ENCODE results near the gene OR52N4. TPM values are rescaled to one million over a fixed set of nuclear protein-coding genes. Genes with fewer than 3 reads are reported as not detected.

Gene OR52N4
- total and polyA plus RNA-seq, 2 of the 8 experiments (the other 6 are each of a cell fraction or from before 2014, with no cell fraction given) = 3.7 TPM; not detected in 1

GRCh38 chr11:5749836-5750235 is 4.2 kb upstream of the OR52N4 start:
- FAIRE-seq = no peak
- TF ChIP-seq HDAC2 (IDR thresholded peaks at IDR 0.05; ENCODE audit: borderline replicate concordance in 1 of 2, low read depth in 2 of 2, low read length in 2 of 2) (no peak), TCF12 (IDR thresholded peaks at IDR 0.05; ENCODE audit: low read depth, low read length) (no peak), CHD1 (IDR thresholded peaks at IDR 0.05; ENCODE audit: low read depth, low read length) (no peak), MAX (IDR thresholded peaks at IDR 0.05) (no peak), KDM1A (IDR thresholded peaks at IDR 0.05; ENCODE audit: borderline replicate concordance, low read length) (no peak), KDM4A (IDR thresholded peaks at IDR 0.05; ENCODE audit: low read depth, low read length, severe bottlenecking) (no peak), MAFK (IDR thresholded peaks at IDR 0.05; ENCODE audit: low read depth, low read length) (no peak), NANOG (IDR thresholded peaks at IDR 0.05; ENCODE audit: insufficient read depth, low read depth, low read length, poor library complexity, severe bottlenecking) (no peak), SRF (IDR thresholded peaks at IDR 0.05; ENCODE audit: low read depth, low read length) (no peak), ATF2 (IDR thresholded peaks at IDR 0.05; ENCODE audit: low read length) (no peak), SP4 (IDR thresholded peaks at IDR 0.05; ENCODE audit: low read length) (no peak), RBBP5 (IDR thresholded peaks at IDR 0.05; ENCODE audit: borderline replicate concordance, low read depth, low read length) (no peak)

More at GRCh38 chr11:5749836-5750235, 4.2 kb upstream of the OR52N4 start:
- H3K56ac ChIP-seq (replicated peaks; ENCODE audit: insufficient read length, low read depth, low read length) = no peak overlapping the region
- no peak overlapping the region for H2BK15ac ChIP-seq (ENCODE audit: low read length)
- no peak overlapping the region for H3K4me3 ChIP-seq (ENCODE audit: extremely low read depth in 1 of 4, insufficient read depth in 2 of 4, low read depth in 3 of 4, low read length in 4 of 4)
- H3K4me2 ChIP-seq (ENCODE audit: insufficient read depth in 1 of 2, low read depth in 2 of 2, low read length in 2 of 2) = no peak overlapping the region
- H3K14ac ChIP-seq (ENCODE audit: insufficient read length) = no peak overlapping the region
- DNase-seq (ENCODE audit: low read depth in 1 of 2, low spot score in 2 of 2) = no peak
- no peaks in the 10 kb centered on the region for H3K27me3 ChIP-seq (replicated peaks in 1 of 4; ENCODE audit: control insufficient read depth in 3 of 4, extremely low read depth in 1 of 4, insufficient read depth in 3 of 4, low read length in 3 of 4)
- H2AK5ac ChIP-seq (ENCODE audit: low read depth, low read length) = no peak overlapping the region
- H4K5ac ChIP-seq (ENCODE audit: insufficient read length, low read depth, low read length) = no peak overlapping the region
- no peak overlapping the region for H2BK20ac ChIP-seq (ENCODE audit: low read length)
- H3K27ac ChIP-seq (ENCODE audit: low read depth, low read length) = no peak overlapping the region
- no peak overlapping the region for H2BK5ac ChIP-seq (ENCODE audit: low read depth, low read length)
- ChIA-PET CTCF (ENCODE audit: partially characterized antibody) (no interaction called here), POLR2A (ENCODE audit: partially characterized antibody) (no interaction called here)
- no peaks in the 10 kb centered on the region for H4K20me1 ChIP-seq (replicated peaks in 1 of 2; ENCODE audit: control insufficient read depth in 1 of 2, insufficient read depth in 2 of 2, low read length in 2 of 2)
- H3K36me3 ChIP-seq (ENCODE audit: control insufficient read depth in 2 of 4, insufficient read depth in 4 of 4, low read length in 3 of 4) = no peaks in the 10 kb centered on the region
- no peak overlapping the region for H3K18ac ChIP-seq (ENCODE audit: extremely low read depth, low read length)
- H2AFZ ChIP-seq (ENCODE audit: low read length) = no peak overlapping the region
- H2BK120ac ChIP-seq (replicated peaks; ENCODE audit: low read depth, low read length) = no peak overlapping the region
- no peak overlapping the region for H2BK12ac ChIP-seq (ENCODE audit: low read depth, low read length)
- H3K9ac ChIP-seq (replicated peaks in 1 of 4; ENCODE audit: extremely low read depth in 1 of 4, low read depth in 3 of 4, low read length in 3 of 4) = no peak overlapping the region
- no peaks in the 10 kb centered on the region for H3K9me3 ChIP-seq (ENCODE audit: insufficient read depth in 2 of 2, low read depth in 1 of 2, low read length in 1 of 2)
- no peak overlapping the region for H4K91ac ChIP-seq (replicated peaks; ENCODE audit: insufficient read length, low read length)
- H4K8ac ChIP-seq (ENCODE audit: extremely low read depth, insufficient read depth, low read length) = no peak overlapping the region
- H3K4me1 ChIP-seq (replicated peaks in 1 of 4; ENCODE audit: control insufficient read depth in 3 of 4, insufficient read depth in 4 of 4, low read length in 3 of 4) = no peaks in the 10 kb centered on the region
- no peaks in the 10 kb centered on the region for H3K23me2 ChIP-seq (ENCODE audit: low read depth, low read length)
- H3K4ac ChIP-seq (replicated peaks; ENCODE audit: insufficient read length, low read depth, low read length) = no peak overlapping the region
- 86% methylated on average over 3 of the region's 3 CpGs; no CpG with 5 or more reads in 1 of the 2 experiments for WGBS, 2 experiments (ENCODE audit: extremely low coverage in 1 of 2, insufficient coverage in 1 of 2, insufficient read length in 1 of 2, insufficient replicate concordance in 2 of 2, low coverage in 1 of 2, low lambda C conversion rate in 2 of 2, missing lambda C conversion rate in 1 of 2)
- no peak overlapping the region for H3K23ac ChIP-seq (ENCODE audit: insufficient read length)
- H3K79me2 ChIP-seq (ENCODE audit: control insufficient read depth in 1 of 2, insufficient read depth in 2 of 2, low read length in 2 of 2) = no peaks in the 10 kb centered on the region
- H3K79me1 ChIP-seq (ENCODE audit: low read depth, low read length) = no peaks in the 10 kb centered on the region

All from H1 (cell line).